ENCODE measurements around the gene AJAP1. TPM values are rescaled to one million over a fixed set of nuclear protein-coding genes. Genes with fewer than 3 reads are reported as not detected.

The AJAP1 gene
- total and polyA plus RNA-seq, 2 of the 8 experiments (the other 6 are each of a cell fraction or from before 2014, with no cell fraction given) = 1.9 to 6.2 TPM

- TF ChIP-seq POLR2AphosphoS5 (IDR thresholded peaks at IDR 0.05; ENCODE audit: low read depth, low read length) = no peak
- Histone ChIP-seq H3K27me3 (replicated peaks in 1 of 4; ENCODE audit: control insufficient read depth in 3 of 4, extremely low read depth in 1 of 4, insufficient read depth in 3 of 4, low read length in 3 of 4) (no peaks in the 10 kb centered on the region), H3K79me1 (ENCODE audit: low read depth, low read length) (peaks cover 6% of the 10 kb centered on the region), H2BK15ac (ENCODE audit: low read length) (no peak overlapping the region), H2BK20ac (ENCODE audit: low read length) (no peak overlapping the region), H3K4me2 (ENCODE audit: insufficient read depth in 1 of 2, low read depth in 2 of 2, low read length in 2 of 2) (no peak overlapping the region), H3K56ac (replicated peaks; ENCODE audit: insufficient read length, low read depth, low read length) (no peak overlapping the region), H3K9me3 (ENCODE audit: insufficient read depth in 2 of 2, low read depth in 1 of 2, low read length in 1 of 2) (no peaks in the 10 kb centered on the region), H2BK12ac (ENCODE audit: low read depth, low read length) (no peak overlapping the region), H2AK5ac (ENCODE audit: low read depth, low read length) (no peak overlapping the region), H3K23me2 (ENCODE audit: low read depth, low read length) (no peaks in the 10 kb centered on the region), H3K4ac (replicated peaks; ENCODE audit: insufficient read length, low read depth, low read length) (no peak overlapping the region), H4K91ac (replicated peaks; ENCODE audit: insufficient read length, low read length) (no peak overlapping the region), H3K36me3 (ENCODE audit: control insufficient read depth in 2 of 4, insufficient read depth in 4 of 4, low read length in 3 of 4) (no peaks in the 10 kb centered on the region), H3K14ac (ENCODE audit: insufficient read length) (no peak overlapping the region), H3K4me3 (ENCODE audit: extremely low read depth in 1 of 4, insufficient read depth in 2 of 4, low read depth in 3 of 4, low read length in 4 of 4) (no peak overlapping the region), H3K18ac (ENCODE audit: extremely low read depth, low read length) (no peak overlapping the region), H4K5ac (ENCODE audit: insufficient read length, low read depth, low read length) (no peak overlapping the region), H3K27ac (ENCODE audit: low read depth, low read length) (no peak overlapping the region), H2BK120ac (replicated peaks; ENCODE audit: low read depth, low read length) (no peak overlapping the region), H3K9ac (replicated peaks in 1 of 4; ENCODE audit: extremely low read depth in 1 of 4, low read depth in 3 of 4, low read length in 3 of 4) (no peak overlapping the region), H3K4me1 (replicated peaks in 1 of 4; ENCODE audit: control insufficient read depth in 3 of 4, insufficient read depth in 4 of 4, low read length in 3 of 4) (no peaks in the 10 kb centered on the region; a peak in 1 of 7 replicates), H3K23ac (ENCODE audit: insufficient read length) (no peak overlapping the region), H4K8ac (ENCODE audit: extremely low read depth, insufficient read depth, low read length) (no peak overlapping the region), H4K20me1 (replicated peaks in 1 of 2; ENCODE audit: control insufficient read depth in 1 of 2, insufficient read depth in 2 of 2, low read length in 2 of 2) (peaks cover 0 to 10% of the 10 kb centered on the region in 2 experiments), H2BK5ac (ENCODE audit: low read depth, low read length) (no peak overlapping the region), H3K79me2 (ENCODE audit: control insufficient read depth in 1 of 2, insufficient read depth in 2 of 2, low read length in 2 of 2) (no peaks in the 10 kb centered on the region), H2AFZ (ENCODE audit: low read length) (no peak overlapping the region)
- WGBS, 2 experiments (ENCODE audit: extremely low coverage in 1 of 2, insufficient coverage in 1 of 2, insufficient read length in 1 of 2, insufficient replicate concordance in 2 of 2, low coverage in 1 of 2, low lambda C conversion rate in 2 of 2, missing lambda C conversion rate in 1 of 2) = 92% methylated on average over 4 of the region's 6 CpGs; no CpG with 5 or more reads in 1 of the 2 experiments
- DNase-seq (ENCODE audit: low read depth in 1 of 2, low spot score in 2 of 2) = no peak
- CTCF ChIA-PET (ENCODE audit: partially characterized antibody) = interaction anchor here (0.6 to 1.5 kb wide), 5 partner anchors 8 to 45 kb away, joined by 3 to 6 read pairs (median 3); no protein-coding TSS in a partner anchor
- no peak for FAIRE-seq
- POLR2A ChIA-PET (ENCODE audit: partially characterized antibody) = no interaction called here
These were observed 38.9 kb downstream of the AJAP1 start for GRCh38 chr1:4693331-4693730.

All from H1 (cell line).